Upper lobe of left lung (tissue), 4 donors: Measurements from ENCODE around the gene HASPIN.

Source experiments
- CTCF ChIP-seq, 6 experiments: fragments of 450-650 bp in 4 of 6; fragments of 200-600 bp in 2 of 6; sonication (generic) in 2 of 6; IDR thresholded peaks; one replicate each; pipeline ENCODE4 v1.5.1; 2016 to 2019; ENCODE audit warnings: antibody characterized with exemption in 6 of 6
- EP300 ChIP-seq, 4 donors: sonication (generic); formaldehyde crosslinking; IDR thresholded peaks; one replicate each; pipeline ENCODE4 v1.5.1; 2017; ENCODE audit warnings: antibody characterized with exemption in 4 of 4, control low read depth in 2 of 4
- POLR2A ChIP-seq, 4 donors: fragments of 450-650 bp; IDR thresholded peaks; one replicate each; pipeline ENCODE4 v1.5.1; 2016 to 2017; ENCODE audit warnings: antibody characterized with exemption in 4 of 4, mild to moderate bottlenecking in 2 of 4
- POLR2AphosphoS5 ChIP-seq, 2 donors: sonication (generic); formaldehyde crosslinking; IDR thresholded peaks; one replicate each; pipeline ENCODE4 v1.5.1; 2017; ENCODE audit warnings: antibody characterized with exemption in 2 of 2

DNA sequence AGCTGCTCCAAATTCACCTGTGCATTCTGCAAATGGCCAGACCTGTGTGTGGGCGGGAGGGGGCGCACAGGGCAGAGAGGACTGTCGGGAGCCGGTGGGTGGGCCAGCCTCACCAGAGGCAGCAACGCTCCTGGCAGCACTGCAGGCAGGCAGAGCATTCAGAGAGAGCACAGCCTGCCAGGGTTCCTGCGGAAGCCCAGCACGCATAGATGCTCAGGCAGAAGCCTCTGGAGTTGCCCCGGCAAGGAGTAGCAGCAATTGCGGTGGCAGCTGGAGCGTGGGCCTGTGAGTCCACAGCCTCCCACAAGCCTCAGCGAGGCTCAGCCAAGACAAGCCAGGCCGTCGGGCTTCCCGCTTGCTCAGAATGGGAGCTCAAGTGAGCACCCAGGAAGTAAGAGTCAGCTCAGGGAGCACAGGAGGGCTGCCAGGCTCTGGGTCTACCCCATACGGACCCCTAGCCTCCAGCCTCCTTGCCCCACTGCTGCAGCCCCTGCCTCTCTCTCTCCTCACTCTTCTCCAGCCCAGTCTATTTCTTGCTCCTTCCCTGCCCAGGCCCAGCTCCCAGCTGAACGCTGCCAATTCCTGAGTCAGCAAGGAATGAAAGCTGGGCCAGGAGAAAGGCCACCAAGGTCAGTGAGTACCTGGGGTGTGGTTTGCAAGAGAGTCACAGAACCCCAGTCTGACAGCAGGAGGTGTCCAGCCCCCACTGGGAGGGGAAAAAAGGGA, 45.4 kb upstream of the HASPIN start:
- TF ChIP-seq CTCF (IDR thresholded peaks at IDR 0.05) = no peak
- TF ChIP-seq POLR2A (IDR thresholded peaks at IDR 0.05) = no peak
- TF ChIP-seq POLR2AphosphoS5 (IDR thresholded peaks at IDR 0.05) = no peak
- TF ChIP-seq EP300 (IDR thresholded peaks at IDR 0.05) = no peak
